COLO668 (cell line): ENCODE measurements around the gene C4orf50.
A peak's percentile ranks its signal among the peaks of the same experiment; 100 is the strongest.

ENCODE experiments used
- DNase-seq: peaks from one replicate; lab custom pipeline; 2025; ENCODE audit not compliant: unreplicated experiment; lab: John Stamatoyannopoulos, UW

Gene C4orf50

DNA sequence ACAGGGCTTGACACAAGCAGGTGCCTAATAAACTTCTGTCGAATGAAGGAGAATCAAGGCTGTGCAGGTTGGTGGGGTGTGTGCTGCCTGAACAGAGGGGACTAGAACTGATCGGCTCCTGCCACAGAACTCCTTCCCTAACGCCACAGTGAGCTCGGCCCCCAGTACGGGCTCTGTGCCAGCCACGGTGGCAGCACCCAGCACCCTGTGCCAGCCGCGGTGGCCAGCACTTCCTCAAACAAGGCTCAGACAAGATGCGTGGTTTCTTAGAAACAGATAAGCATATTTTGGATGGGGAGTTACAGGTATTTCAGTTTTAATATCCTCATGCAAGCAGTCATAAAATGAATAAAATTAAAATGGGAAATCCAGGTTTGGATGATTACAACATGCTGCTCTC lies 26.0 kb upstream of the C4orf50 start:
- DNase-seq = no peak

DNA sequence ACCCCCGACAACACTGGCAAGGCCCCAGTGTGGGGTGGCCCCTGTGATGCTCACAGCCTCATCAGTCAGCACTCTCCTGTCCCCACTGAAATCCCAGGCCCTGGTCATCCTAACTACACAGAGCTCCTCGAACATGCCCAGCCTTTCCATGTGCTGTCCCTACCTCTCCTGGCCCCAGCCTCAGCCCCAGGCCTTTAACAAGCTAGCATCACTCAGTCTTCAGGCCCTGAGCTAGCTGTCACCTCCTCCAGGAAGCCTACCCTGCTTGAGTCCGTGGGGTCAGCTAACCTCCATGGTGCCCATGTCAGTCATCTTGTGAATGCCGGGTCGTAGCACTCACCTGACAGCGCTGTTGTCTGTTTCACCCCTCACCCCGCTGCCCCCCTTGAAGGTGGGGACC lies 25.6 kb upstream of the C4orf50 start:
- no peak for DNase-seq

DNA sequence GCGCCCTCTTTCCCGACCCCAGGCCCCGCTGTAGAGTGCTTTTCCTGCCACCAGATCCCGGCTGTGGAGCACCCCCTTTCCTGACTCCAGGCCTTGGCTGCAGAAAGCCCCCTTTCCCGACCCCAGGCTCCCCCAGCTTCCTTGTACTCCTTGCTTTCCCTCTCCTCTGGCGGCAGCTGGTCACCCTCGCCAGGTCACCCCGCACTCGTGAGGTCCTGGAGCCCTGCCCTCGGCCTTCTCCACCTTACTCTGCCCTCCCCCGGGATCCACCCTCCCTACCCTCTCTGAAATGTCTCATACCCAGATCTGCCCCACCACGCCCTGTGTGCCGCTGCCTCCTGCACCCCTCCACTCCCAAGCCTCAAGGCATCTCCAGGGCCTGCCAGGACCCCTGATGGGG lies 25.0 kb upstream of the C4orf50 start:
- DNase-seq = no peak

DNA sequence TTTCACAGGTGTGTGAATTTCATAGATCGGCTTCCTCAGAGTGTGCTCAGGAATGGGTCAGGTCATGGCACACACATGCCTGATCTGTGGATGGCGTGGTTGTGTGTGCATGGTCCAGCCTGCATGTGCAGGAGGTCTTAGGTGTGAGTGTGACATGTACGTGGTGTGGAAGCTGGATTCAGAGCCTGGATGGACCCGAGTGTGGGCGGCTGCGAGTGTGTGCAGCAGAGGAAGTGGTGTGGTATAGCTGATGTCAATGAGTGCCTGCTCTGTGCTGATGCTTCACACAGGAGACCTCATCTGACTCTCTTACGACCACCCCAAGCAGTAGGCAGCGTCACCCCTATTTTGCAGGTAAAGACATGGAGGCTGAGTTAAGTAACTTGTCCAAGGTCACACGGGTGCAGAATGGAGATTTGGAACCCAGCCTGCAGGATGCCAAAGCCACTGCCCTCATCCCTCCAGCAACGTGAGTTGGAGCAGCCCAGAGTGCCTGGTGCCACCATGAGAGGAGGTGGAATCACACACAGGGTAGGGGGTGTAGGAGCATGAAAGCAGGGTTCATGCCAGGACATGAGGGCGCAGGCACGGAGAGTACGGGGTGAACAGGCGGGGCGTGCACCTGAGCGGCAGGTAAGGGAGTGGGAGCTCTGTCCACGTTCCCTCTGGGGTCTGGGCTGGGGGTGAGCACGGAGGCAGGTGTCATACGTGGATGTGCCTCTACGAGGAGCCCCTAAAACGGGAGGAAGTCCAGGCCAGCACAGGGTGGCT lies 24.2 kb upstream of the C4orf50 start:
- no peak for DNase-seq

DNA sequence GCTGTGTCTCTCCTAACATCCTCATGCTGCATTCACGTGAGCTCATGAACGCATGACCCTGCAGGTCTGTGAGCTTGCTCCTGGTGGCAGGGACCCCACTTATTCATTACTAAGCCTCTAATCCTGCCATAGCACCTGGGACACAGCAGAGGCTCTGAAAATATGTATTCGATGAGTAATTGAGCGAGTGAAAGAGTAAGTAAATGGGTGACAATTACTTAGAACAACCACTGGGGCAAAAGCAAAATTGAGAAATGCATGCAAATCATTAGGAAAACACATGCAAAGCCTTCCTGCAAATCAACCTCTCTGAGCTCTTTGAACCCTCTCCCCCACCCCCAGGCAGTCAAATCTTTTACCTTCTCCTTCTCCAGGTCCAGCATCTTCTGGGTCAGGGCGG lies 23.6 kb upstream of the C4orf50 start:
- DNase-seq = no peak

DNA sequence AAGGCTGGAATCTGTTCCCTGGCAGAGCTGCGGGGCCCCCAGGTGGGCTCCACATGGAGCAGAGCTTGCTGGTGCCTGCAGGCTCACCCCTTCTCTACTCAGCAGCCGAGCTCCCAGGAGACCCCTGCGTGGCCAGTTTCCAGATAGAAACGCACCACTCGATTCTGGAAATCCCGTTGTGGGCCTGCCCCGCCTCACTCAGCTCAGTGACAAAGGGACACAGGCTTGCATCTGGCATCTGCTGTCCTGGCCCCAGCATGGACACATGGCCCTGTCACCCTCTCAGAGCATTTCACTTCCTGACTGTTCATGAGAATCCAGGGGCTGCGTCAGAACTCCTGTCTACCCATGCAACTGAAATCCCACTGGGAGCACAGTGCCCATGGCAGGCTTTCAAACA lies 20.5 kb upstream of the C4orf50 start:
- no peak for DNase-seq

DNA sequence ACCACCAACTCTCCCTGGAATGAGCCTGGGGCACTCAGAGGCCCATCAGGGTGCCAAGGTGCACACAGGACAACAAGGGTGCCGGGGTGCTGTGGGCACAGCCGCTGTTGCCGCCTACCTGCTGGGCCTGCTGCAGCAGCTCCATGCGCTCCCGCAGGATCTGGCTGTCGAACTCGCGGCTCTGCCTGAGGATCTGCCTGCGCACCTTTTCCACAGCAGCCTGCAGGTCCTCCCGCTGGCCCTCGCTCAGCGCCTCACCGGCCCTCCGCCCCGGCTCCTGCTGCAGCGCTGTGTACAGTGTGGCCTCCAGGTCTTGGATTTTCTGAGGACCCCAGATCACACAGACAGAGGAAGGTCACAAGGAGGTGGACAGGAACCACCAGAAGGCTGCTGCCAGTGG lies 17.6 kb upstream of the C4orf50 start:
- DNase-seq = no peak

DNA sequence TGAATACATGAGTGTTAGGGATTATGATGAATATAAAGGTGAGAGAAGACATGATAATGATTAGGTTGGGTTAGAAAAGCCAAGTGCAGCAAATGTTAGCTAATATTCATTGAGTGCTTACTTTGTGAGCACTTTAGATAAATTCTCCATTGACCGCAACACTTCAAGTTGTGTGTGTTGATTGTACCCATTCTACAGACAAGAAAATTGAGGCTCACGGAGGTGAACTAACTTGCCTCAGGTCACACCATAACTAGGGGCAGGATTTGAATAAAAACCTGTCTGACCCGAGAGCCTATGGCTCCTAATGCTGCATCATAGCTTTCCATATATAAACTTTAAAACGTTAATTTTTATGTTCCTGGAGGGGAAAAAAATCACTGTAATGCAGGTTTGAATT lies 15.2 kb upstream of the C4orf50 start:
- no peak for DNase-seq

DNA sequence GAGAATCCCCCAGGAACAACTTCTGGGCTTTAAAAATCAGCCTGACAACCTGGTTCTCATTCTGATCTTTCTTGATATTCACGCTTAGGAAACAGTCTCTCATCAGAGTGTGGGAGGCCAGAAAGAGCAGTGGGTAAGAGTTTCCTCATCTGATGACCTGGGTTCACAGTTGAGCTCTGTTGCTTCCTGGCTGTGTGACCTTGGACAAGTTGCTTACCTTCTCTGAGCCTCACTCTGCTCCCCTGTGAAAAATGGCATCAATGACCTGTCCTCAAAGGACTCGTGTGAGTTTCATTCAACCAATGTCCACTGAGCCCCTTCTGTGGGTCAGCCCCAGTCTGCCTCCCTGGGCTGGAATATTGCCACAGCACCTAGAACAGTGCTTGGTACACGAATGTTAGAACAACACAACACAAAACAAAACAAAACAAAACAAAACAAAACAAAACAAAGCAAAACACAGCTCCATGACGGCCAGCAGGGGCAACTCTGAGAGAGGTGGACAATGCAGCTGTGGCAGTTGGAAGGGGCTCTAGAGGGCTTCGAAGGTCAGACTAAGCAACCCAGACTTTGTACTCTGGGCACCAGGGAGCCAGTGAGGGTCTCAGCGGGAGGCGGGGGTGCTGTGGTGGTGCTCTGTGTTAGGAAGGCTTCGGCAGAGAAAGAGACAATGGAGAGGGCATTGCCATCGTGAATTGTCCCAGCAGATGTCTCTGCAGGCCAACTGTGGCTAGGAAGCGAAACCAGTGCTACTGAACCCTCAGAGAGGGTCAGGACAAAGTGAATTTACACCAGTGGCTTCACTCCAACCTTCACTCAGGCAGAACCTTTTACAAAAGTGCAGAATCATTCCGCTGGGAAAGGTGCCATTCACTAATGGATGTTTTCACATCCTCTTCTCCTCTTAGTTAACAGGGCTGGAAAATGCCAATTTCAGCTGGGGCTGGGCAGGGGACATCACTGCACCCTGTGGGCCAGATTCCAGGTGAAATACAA lies 14.3 kb upstream of the C4orf50 start:
- no peak for DNase-seq

DNA sequence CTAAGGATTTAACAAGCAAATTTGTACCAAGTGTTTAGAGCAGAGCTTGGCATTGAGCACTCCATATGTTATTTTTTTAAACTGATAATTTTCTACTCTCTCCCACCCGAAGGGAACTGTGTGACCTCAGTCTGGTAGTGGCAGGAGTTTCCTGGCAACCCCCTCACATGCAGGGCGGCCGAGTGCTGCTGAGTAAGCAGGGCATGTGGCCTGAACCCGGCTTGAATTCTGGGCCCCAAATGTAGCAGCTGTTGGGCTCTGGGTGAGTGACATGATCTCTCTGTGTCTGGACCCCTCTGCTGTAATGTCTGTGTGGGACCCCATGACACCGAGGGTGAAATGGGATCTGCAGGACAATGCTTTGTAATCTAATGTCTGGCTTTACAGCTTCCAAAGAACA lies 13.6 kb upstream of the C4orf50 start:
- no peak for DNase-seq

DNA sequence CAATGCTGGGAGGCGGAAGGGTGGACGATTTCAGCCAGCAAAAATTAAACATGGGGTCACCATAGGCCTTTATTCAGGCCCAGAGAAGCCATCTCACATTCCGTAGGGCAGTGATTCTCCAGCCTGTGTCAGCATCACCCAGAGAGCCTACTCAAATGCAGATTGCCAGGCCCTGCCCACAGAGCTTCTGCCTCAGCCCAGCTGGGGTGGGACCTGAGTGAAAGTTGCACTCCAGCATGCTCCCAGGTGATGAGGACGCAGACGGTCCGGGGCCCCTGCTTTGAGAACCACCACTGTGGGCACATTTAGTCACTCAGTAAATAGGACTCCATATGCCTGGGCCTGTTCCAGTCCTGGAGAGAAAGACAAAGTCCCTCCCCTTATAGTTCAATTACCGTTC lies 12.4 kb upstream of the C4orf50 start:
- DNase-seq = no peak

DNA sequence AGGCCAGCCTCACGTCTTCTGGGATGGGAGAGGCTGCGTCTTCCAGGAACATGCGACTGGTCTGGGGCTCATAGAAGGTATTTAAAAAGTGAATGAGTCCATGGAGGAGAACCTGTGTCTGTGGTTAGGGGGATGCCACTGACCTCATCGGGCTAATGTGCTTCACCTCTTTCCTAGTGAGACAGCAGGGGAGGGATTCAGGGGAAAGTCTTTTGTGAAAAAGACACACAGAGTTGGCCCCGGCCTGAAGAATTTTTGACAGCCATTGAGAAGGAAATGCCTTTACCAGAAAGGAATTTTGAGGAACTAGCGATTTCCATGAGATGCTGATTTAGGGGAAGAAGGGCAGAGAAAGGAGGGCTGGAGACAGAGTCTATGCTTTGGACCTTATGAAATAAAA lies 11.0 kb upstream of the C4orf50 start:
- no peak for DNase-seq

DNA sequence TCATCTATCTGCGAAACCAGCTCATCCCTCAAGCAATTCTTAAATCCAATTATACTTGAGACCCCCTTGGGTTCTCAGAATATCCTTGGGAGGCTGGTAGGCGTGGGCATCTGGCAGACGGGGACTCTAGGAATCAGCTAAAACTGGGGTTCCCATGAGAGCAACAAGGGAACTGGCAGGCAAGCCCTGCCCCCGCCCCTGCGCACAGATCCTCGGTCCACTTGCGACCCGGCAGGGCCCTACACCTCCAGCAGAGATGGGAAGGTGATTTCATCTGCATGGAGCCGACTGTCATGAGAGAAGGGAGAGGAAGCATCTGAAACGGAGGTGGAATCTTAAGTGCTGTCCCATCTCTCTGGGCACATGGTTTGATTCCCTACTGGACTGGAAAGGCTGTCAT lies 9.9 kb upstream of the C4orf50 start:
- no peak for DNase-seq

DNA sequence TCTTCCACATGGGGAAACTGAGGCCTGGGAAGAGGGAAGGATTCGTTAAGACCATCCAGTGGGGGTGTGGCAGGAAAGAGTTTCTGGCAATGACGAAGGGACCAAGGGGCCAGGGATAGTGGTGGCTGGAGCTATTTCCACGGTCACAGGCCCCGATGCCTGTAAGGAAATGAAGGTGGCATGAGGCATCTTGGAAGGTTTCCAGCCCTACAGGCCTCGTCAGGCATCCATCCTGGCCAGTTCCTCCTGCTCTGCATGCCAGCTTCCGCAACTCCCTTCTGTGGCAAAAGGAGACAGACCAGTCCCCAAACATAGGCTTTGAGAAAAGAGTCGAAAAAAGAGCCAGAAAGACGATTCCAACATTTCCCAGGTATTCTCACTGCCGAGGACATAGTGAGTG lies 9.2 kb upstream of the C4orf50 start:
- no peak for DNase-seq

DNA sequence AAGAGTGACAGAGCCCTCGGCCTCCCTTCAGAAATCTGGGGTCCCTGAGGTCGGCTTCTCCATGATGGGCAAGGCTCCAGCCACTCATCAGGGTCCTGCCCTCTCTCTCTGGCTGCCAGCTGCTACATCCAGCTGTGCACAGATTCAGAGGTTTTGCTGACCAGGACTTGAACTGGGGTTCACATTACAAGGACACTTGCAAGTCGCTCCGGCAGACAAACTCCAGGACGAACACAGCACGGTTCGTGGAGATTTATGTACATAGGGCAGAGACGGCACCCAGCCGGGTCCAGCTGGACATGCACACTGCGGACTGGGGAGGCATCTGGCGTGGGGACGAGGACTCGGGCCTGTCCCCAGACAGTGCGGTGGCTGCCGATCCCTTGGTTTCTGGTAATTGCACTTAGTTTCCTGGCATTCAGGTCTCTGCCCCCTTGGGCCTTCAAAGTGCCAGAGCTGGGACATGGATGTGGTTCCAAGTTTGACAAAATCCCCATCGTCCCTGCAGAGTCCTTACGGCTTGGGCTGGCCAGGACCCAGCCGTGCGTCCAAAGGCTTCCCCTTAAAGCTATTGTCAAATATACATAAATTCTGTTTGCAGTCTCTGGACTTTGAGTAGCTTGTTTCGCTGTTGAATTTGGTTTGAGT lies 6.2 kb upstream of the C4orf50 start:
- DNase-seq = no peak

DNA sequence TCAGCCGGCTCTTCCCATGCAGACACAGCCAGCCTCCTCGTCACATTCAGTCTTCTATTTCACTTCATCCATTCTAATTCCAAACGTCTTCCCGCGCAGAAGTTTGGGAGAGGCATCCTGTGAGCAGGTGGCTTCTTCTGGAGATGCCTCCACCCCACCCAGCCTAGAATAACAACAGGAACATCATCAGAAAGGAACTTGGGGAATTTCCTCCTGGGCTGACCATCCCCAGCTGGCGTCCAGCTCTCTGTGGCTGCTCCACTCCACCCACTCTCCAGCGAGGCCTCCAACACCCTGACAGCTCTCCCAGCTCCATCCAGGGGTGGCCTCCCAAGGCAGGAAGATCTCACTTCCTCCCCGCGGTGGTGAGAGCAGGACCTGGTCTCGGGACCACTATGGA lies 5.5 kb upstream of the C4orf50 start:
- DNase-seq = no peak

DNA sequence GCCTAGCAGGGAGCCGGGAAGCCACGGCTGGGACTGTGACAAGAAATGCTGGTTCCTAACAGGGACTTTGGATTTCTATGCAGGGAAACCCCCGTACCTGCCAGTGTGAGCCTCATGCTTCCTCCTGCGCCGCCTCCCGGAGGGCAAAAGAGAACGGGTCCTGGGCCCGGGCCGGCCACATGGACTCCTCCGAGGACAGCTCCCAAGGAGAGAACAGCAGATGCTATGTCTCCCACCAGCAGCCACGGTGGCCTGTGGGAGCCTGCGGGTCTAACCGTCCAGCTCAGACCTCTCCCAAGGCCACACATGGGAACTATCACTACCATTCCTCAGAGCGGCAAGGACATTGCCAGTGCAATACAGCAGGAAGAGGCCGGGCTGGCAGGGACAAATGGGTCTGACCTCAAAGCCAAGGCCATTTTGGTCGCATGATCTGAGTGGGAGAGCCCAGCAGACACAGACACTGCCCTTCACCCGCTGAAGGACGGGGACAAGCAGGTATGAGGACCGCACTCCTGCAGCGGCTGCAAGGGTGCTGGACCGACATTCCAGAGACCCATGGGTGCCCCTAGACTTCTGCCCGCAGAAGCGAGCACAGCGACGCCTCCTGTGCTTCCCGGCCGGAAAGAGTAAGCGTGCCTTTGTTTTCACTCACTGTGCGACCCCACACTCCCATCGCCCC lies 4.5 kb upstream of the C4orf50 start:
- DNase-seq = no peak

DNA sequence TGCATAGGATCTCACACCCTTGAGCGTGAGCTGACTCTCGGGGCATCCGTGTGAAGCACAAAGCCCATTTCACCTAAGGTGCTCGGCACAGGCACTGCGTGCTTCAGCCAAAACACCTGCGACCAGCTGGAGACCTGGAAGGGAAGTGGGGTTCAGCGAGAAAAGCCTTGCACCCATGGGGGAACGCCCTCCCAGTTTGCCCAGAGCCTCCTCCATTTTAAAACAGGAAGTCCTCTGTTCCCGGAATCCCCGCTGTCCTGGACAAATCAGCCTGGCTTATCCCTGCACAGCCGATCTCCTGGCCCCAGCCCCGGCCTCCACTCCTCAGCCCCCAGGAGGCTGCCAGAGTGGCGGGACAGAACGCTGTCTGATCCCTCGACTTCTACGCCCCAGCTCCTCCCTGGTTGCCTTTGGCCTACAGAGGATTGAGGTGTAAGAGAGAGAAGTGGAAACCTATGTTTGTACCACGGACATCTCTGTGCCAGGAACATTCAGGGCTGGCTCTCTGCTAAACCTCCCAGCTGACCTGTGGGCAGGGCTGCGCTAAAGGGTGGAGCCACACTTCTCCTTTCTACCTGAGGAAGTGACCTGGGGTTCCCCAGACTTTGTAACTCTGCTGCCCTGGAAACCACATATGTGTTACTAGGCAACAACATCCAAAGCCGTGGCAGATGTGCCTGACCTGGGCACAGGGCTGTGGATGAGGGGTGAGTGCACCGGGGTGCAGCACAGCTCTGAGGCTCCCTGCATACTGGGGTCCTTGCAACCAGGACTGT lies 3.8 kb upstream of the C4orf50 start:
- DNase-seq = peak; percentile 16

DNA sequence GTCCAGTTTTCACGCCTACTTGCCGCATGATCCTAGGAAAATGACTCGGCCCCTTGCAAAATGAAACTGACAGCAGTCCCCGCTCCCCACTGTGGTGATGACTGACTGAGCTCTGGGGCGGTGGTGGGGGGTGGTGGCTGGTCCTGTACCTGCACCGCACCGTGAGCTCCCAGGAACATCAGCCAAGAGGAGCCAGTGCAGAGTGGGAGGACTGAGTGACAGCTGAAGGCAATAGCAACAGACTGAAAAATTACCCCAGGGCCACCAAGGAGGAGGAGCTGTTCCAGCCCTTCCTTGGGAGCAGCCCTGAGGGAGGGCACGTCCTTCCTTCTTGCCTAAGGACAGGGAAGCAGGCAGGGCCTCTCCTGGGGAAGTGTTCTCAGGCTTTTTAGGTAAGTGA lies 2.4 kb upstream of the C4orf50 start:
- DNase-seq = no peak
